ENCODE results near the gene SSBP3. TPM values are rescaled to one million over a fixed set of nuclear protein-coding genes. Genes with fewer than 3 reads are reported as not detected.

Gene SSBP3
- total and polyA plus RNA-seq, 9 of the 15 experiments (the other 6 are each of a cell fraction or from before 2014, with no cell fraction given): 8.7 to 108 (median 33.8) TPM

- TF ChIP-seq MBD1 (CRISPR knock-in tag; IDR thresholded peaks at IDR 0.05) (no peak), GMEB1 (CRISPR knock-in tag; IDR thresholded peaks at IDR 0.05) (no peak), ZNF318 (IDR thresholded peaks at IDR 0.05; ENCODE audit: borderline replicate concordance in 1 of 2, low read depth in 1 of 2) (no peak), CEBPZ (IDR thresholded peaks at IDR 0.05; ENCODE audit: borderline replicate concordance, low read depth, low read length) (no peak), CXXC5 (CRISPR knock-in tag; IDR thresholded peaks at IDR 0.05) (peak; percentile 43), THAP7 (CRISPR knock-in tag; IDR thresholded peaks at IDR 0.05) (no peak), RAD21 (CRISPR knock-in tag; conservative IDR thresholded peaks at IDR 0.05 in 1 of 2, IDR thresholded peaks at IDR 0.05 in 1 of 2) (no peak)
These were observed 50.1 kb downstream of the SSBP3 start (continued) for GRCh38 chr1:54355931-54356679.
